ENCODE measurements around the gene EDAR.

Gene EDAR

GRCh38 chr2:108988796-108989713 lies at the start of gene EDAR:
Gene EDAR (minus strand): TSS chr2:108989220. CDS start chr2:108931014, 58,206 bp downstream.
- DNase-seq, result peak; percentile 55

GRCh38 chr2:109033171-109033570 lies 44.2 kb upstream of the EDAR start:
- DNase-seq, result no peak

- DNase-seq, result no peak
These were observed 43.3 kb upstream of the EDAR start for GRCh38 chr2:109032229-109032820.

- DNase-seq, result peak; percentile 24
These were observed 42.6 kb upstream of the EDAR start for GRCh38 chr2:109031476-109032228.

GRCh38 chr2:109030870-109031475 lies 42.0 kb upstream of the EDAR start:
- DNase-seq, result no peak

GRCh38 chr2:109029490-109030201 lies 40.6 kb upstream of the EDAR start:
- no peak for DNase-seq

- no peak for DNase-seq
These were observed 39.9 kb upstream of the EDAR start for GRCh38 chr2:109028738-109029489.

GRCh38 chr2:109028277-109028676 lies 39.3 kb upstream of the EDAR start:
- no peak for DNase-seq

GRCh38 chr2:109027702-109028101 lies 38.7 kb upstream of the EDAR start:
- DNase-seq, result no peak

- no peak for DNase-seq
These were observed 35.5 kb upstream of the EDAR start for GRCh38 chr2:109024477-109024876.

- DNase-seq, result no peak
These were observed 32.9 kb upstream of the EDAR start for GRCh38 chr2:109021895-109022300.

- no peak for DNase-seq
These were observed 31.2 kb upstream of the EDAR start for GRCh38 chr2:109020217-109020637.

- DNase-seq, result no peak
These were observed 29.4 kb upstream of the EDAR start for GRCh38 chr2:109018452-109018851.

GRCh38 chr2:109017017-109017416 lies 28.0 kb upstream of the EDAR start:
- DNase-seq, result no peak

- no peak for DNase-seq
These were observed 27.4 kb upstream of the EDAR start for GRCh38 chr2:109016376-109016775.

- no peak for DNase-seq
These were observed 25.5 kb upstream of the EDAR start for GRCh38 chr2:109014476-109014875.

GRCh38 chr2:109013051-109013450 lies 24.0 kb upstream of the EDAR start:
- DNase-seq, result no peak

- no peak for DNase-seq
These were observed 21.0 kb upstream of the EDAR start for GRCh38 chr2:109009920-109010610.

GRCh38 chr2:109006971-109007370 lies 18.0 kb upstream of the EDAR start:
- DNase-seq, result no peak

GRCh38 chr2:109005686-109006204 lies 16.7 kb upstream of the EDAR start:
- no peak for DNase-seq

- no peak for DNase-seq
These were observed 12.2 kb upstream of the EDAR start for GRCh38 chr2:109001201-109001600.
